Smooth muscle cell (in vitro differentiated cells): ENCODE measurements around the gene PARS2. TPM values are rescaled to one million over a fixed set of nuclear protein-coding genes. Genes with fewer than 3 reads are reported as not detected.

Source experiments
- DNase-seq: peaks from one replicate; lab custom pipeline; 2025; ENCODE audit not compliant: unreplicated experiment; lab: John Stamatoyannopoulos, UW
- H2AFZ ChIP-seq: fragments of 200-600 bp; sonication (generic); 2 replicates; pipeline ENCODE4 v1.6.0; 2016; ENCODE audit warnings: antibody characterized with exemption, low read depth, mild to moderate bottlenecking
- H3F3A ChIP-seq: fragments of 200-600 bp; sonication (generic); 2 replicates; pipeline ENCODE4 v1.6.0; 2017; ENCODE audit warnings: antibody characterized with exemption, low read depth
- H3K27ac ChIP-seq: fragments of 200-600 bp; sonication (generic); 2 replicates; pipeline ENCODE4 v1.5.1; 2016; ENCODE audit warnings: low read depth, mild to moderate bottlenecking
- H3K27me3 ChIP-seq: fragments of 200-600 bp; sonication (generic); 2 replicates; pipeline ENCODE4 v1.6.1; 2016; ENCODE audit warnings: low read depth, mild to moderate bottlenecking
- H3K36me3 ChIP-seq: fragments of 200-600 bp; sonication (generic); 2 replicates; pipeline ENCODE4 v1.5.1; 2016; ENCODE audit warnings: low read depth
- H3K4me1 ChIP-seq: fragments of 200-600 bp; sonication (generic); 2 replicates; pipeline ENCODE4 v1.5.1; 2016; ENCODE audit warnings: low read depth
- H3K4me2 ChIP-seq: fragments of 200-600 bp; sonication (generic); 2 replicates; pipeline ENCODE4 v1.6.0; 2016; ENCODE audit warnings: mild to moderate bottlenecking
- H3K4me3 ChIP-seq: fragments of 200-600 bp; sonication (generic); 2 replicates; pipeline ENCODE4 v1.5.1; 2016; ENCODE audit warnings: mild to moderate bottlenecking
- H3K79me2 ChIP-seq: fragments of 200-600 bp; sonication (generic); 2 replicates; pipeline ENCODE4 v1.6.0; 2016; ENCODE audit warnings: low read depth, mild to moderate bottlenecking
- H3K9ac ChIP-seq: fragments of 200-600 bp; sonication (generic); 2 replicates; pipeline ENCODE4 v1.6.0; 2016; ENCODE audit warnings: low read depth
- H3K9me3 ChIP-seq: fragments of 200-600 bp; sonication (generic); replicated peaks from 2 replicates; pipeline ENCODE4 v1.5.1; 2016; ENCODE audit warnings: low read depth
- H4K20me1 ChIP-seq: fragments of 200-600 bp; sonication (generic); 2 replicates; pipeline ENCODE4 v1.6.0; 2016; ENCODE audit warnings: low read depth
- CTCF ChIP-seq: fragments of 200-600 bp; sonication (generic); IDR thresholded peaks from 2 replicates; pipeline ENCODE4 v1.5.1; 2017; ENCODE audit warnings: borderline replicate concordance, mild to moderate bottlenecking, antibody characterized with exemption; ENCODE audit not compliant: insufficient read depth, poor library complexity, severe bottlenecking
- WGBS: methylation state at CpG from one replicate; pipeline ENCODE4 v1.1.7; 2016; ENCODE audit warnings: low lambda C conversion rate; 5-methylcytosine and 5-hydroxymethylcytosine counted together
- polyA plus RNA-seq: library from polyadenylated mRNA; unstranded; fragments of >200 nt; fragmentation: Nextera tagmentation; extraction: Ambion mirVana; gene quantifications from 2 replicates; pipeline ENCODE4 v1.2.1, GENCODE V29; 2016
- total RNA-seq: library from RNA; depleted of rRNA; stranded (reverse); fragments of >200 nt; gene quantifications from 2 replicates; pipeline ENCODE4 v1.2.3, GENCODE V29; 2014

Gene PARS2
- total and polyA plus RNA-seq, 2 experiments from 2014 or later = 1.7 to 5.7 TPM

GRCh38 chr1:54812801-54813484 is 48.6 kb upstream of the PARS2 start:
- Histone ChIP-seq H3K79me2 (no peaks in the 10 kb centered on the region), H3K36me3 (no peaks in the 10 kb centered on the region), H3K4me3 (no peak overlapping the region), H3K4me2 (no peak overlapping the region), H3K27ac (no peak overlapping the region), H4K20me1 (no peaks in the 10 kb centered on the region), H3K4me1 (no peaks in the 10 kb centered on the region), H3K9ac (no peak overlapping the region), H2AFZ (no peak overlapping the region), H3K27me3 (no peaks in the 10 kb centered on the region), H3F3A (no peaks in the 10 kb centered on the region), H3K9me3 (no peaks in the 10 kb centered on the region)
- WGBS = 83% methylated on average over 13 of the region's 13 CpGs
- no peak for TF ChIP-seq CTCF
- DNase-seq = no peak

- Histone ChIP-seq H3K4me2 (no peak overlapping the region), H3K9me3 (no peaks in the 10 kb centered on the region), H3K27ac (no peak overlapping the region), H3K4me1 (no peaks in the 10 kb centered on the region), H3K27me3 (no peaks in the 10 kb centered on the region), H3K36me3 (no peaks in the 10 kb centered on the region), H3K4me3 (no peak overlapping the region), H3K9ac (no peak overlapping the region), H2AFZ (no peak overlapping the region), H4K20me1 (no peaks in the 10 kb centered on the region), H3F3A (no peaks in the 10 kb centered on the region), H3K79me2 (no peaks in the 10 kb centered on the region)
- no peak for TF ChIP-seq CTCF
- 85% methylated on average over 18 of the region's 18 CpGs for WGBS
- DNase-seq = no peak
These were observed 47.7 kb upstream of the PARS2 start for GRCh38 chr1:54811739-54812655.

- no peak overlapping the region for H3K4me2 ChIP-seq
- WGBS = 96% methylated on average over 5 of the region's 5 CpGs
- H3F3A ChIP-seq = no peaks in the 10 kb centered on the region
- TF ChIP-seq CTCF = no peak
- H3K27ac ChIP-seq = no peak overlapping the region
- H2AFZ ChIP-seq = no peak overlapping the region
- no peaks in the 10 kb centered on the region for H3K9me3 ChIP-seq
- H3K36me3 ChIP-seq = no peaks in the 10 kb centered on the region
- H3K9ac ChIP-seq = no peak overlapping the region
- no peaks in the 10 kb centered on the region for H4K20me1 ChIP-seq
- no peak for DNase-seq
- H3K4me3 ChIP-seq = no peak overlapping the region
- no peaks in the 10 kb centered on the region for H3K4me1 ChIP-seq
- H3K27me3 ChIP-seq = no peaks in the 10 kb centered on the region
- no peaks in the 10 kb centered on the region for H3K79me2 ChIP-seq
These were observed 46.7 kb upstream of the PARS2 start for GRCh38 chr1:54811066-54811465.
